Measurements from ENCODE around the gene CDKN1A.

DNA sequence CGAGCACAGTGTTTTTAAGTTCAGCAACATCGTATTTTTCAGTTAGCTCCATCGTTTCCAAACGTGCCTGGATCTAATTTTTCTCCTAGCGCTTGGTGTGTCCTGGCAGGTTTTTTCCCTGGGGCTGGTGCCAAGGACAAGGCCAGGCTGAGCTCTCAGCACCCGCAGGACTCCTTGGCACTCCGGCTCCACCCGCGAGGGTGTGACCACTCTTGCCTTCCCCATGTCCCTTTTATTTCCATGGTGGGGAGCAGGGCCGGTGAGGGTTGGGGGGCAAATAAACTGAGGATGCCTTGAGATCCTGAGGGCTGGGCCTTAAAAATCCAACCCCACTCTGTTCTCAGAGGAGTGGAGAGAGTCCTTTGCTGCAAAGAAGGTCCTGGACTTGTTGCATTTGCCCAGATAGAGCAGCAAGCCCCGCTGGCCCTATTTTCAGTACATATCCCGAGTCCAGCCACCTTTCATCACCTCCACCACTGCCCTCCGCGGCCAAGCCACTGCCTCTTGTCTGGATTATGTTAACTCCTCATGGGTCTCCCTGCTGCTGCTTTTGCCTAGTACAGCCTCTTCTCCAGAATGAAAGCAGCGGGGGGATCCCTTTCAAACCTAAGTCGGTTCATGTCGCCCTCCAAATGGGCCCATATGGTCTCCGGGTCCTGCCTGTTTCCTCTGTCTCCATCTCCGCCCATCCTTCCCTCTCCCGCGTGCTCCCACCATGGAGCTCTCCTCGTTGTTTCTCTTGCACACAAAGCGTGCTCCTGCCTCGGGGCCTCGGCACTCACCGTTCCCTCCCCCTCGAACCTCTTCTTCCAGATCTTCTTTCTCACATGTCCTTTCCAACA lies 14.6 kb downstream of the CDKN1A start:
- TF ChIP-seq, protein P1, sequence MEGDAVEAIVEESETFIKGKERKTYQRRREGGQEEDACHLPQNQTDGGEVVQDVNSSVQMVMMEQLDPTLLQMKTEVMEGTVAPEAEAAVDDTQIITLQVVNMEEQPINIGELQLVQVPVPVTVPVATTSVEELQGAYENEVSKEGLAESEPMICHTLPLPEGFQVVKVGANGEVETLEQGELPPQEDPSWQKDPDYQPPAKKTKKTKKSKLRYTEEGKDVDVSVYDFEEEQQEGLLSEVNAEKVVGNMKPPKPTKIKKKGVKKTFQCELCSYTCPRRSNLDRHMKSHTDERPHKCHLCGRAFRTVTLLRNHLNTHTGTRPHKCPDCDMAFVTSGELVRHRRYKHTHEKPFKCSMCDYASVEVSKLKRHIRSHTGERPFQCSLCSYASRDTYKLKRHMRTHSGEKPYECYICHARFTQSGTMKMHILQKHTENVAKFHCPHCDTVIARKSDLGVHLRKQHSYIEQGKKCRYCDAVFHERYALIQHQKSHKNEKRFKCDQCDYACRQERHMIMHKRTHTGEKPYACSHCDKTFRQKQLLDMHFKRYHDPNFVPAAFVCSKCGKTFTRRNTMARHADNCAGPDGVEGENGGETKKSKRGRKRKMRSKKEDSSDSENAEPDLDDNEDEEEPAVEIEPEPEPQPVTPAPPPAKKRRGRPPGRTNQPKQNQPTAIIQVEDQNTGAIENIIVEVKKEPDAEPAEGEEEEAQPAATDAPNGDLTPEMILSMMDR (IDR thresholded peaks at IDR 0.05): no peak
- TF ChIP-seq POLR2A (IDR thresholded peaks at IDR 0.05): no peak

All from uterus (tissue), 2 donors.